Activated CD4-positive, CD25-positive, alpha-beta regulatory T cell treated with anti-CD3 and anti-CD28 coated beads, Interleukin-2, amount 50 U/mL, for 72 hours (primary cell): ENCODE data around the gene ADPRHL1.

Experiments
- DNase-seq: peaks from one replicate; pipeline ENCODE4 v3.0.0; 2021

The ADPRHL1 gene

GRCh38 chr13:113414335-113414734 lies 39.0 kb downstream of the ADPRHL1 start:
- no peak for DNase-seq

DNA sequence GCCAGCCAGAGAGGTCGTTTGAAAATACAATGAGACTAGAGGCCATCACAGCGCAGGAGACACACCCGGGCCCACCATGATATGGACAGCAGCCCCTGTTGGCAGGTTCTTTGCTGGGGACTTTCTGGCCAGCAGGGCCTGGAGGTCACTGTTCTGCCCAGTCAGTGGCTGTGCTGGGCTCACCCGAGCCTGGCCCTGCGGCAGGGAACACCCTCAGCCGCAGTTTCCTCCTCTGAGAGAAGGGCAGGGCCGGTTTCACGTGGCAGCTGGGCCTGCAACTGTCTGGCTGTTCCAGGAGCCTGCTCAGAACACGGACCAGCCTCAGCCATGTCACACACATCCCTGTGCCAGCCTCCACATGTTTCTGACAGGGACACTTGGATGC lies 39.4 kb downstream of the ADPRHL1 start:
- no peak for DNase-seq

DNA sequence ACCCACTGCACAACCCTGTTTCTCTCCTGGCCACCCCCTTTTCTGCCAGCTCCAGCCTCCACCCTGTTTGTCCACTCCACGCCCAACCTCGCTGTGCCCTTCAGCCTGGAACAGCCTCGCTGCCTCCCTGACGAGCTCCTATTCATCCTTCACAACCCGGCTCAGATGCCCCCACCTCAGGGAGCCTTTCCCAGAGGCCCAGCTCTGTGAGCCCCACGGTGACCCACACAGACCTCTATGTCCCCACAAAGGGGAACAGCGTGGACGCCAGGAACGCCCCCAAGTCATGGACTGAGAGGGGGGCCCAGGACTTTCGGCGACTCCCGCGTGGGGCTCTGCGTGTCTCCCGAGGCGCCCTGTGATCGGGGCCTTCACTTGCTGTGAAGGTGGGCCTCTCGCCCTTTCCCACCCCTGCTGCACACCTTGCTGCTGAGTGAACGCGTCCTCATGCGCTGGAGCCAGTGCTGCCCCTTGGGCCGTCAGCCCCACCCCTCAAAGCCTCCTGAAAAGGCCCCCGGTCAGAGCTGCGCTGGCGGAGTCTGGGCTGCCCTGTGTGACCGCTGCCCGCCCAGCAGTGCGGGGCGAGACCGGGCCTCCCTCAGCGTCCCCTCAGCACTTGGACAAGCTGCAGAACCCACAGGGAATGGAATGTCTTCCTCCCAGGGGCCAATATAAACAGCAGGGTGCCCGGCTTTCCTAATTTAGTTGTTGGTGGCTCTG lies 40.0 kb downstream of the ADPRHL1 start:
- no peak for DNase-seq

DNA sequence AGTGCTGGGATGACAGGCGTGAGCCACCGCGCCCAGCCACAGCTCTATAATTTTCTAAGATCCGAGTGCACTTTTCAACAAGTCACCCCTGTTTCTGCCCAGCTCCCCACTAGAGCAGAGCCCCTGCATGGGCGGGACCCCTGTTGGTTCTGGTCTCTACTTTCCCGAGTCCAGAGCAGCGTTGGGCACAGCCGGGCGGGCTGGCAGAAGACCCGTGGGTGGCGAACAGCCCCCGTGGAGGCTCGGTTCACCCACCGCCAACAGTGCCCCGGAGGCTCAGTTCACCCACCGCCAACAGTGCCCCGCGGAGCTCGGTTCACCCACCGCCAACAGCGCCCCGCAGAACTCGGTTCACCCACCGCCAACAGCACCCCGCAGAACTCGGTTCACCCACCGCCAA lies 40.8 kb downstream of the ADPRHL1 start:
- no peak for DNase-seq

DNA sequence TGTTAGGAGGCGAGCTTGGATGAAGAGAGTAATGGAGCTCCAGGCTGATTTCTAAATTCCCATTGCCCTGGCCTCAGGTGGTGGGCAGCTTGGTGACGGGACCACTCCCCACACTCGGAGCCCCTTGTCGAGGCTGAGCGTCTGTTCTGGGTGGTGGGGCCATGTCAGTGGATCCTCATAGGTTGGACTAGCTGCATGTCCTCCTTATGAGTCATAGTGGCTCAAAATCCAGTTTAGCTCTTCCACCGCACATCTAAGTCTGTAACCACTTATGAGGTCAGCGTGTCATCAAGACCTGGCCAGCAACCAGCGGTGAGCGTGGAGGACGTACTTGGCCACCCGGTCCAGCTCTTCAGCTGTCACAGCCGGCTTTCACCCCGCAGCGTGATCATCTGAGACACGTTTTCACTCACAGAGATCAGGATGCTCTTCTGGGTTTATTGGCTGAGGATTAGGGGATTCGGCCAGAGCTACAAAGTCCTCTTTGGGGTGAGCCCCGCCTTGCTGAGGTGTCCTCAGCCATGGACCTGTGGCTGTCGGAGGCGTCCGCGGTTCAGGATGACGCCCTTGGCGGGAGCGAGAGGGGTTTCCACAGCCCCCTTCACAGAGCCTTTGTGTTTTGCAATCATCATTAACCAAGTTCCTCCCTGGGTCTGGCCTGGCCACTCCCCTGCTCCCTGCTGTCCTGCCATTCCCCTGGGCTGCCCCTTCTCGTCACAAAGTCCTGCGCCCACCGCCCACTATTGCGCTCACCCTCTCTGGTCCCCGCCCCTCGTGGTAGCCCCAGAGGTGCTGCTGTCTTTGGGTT lies 41.9 kb downstream of the ADPRHL1 start:
- DNase-seq: no peak

DNA sequence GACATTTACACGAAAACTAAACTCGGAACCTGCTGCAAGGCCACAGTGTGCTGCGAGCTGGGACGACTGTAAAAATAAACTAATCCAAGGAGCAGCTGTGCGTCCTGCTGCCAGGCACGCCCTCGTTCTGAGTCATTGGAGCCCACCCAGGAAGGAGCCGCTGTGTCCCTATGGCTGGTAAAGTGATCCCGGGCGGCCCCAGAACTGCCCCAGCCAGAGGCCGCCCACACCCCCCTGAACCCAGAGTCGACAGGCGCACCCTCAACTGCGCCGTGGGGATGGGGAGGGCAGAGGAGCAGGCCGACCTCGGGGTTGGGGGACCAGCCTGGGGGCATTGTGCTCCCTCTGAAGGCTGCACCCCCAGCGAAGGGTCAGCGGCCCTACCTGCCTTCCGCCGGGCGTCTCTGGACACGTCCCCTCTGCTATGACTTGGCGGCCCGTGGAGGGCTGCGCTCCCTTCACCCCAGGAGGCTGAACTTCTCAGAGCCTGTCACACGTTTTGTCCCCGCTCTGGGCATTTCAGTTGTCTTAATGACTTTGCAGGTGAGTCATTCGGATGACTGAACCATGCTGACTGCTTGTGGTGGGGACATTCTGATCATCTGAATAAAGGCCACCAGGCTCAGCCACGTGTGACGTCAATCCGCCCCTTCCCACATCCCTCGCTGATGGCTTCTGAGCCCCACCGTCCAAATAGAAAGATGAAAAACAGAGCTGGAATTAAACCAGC lies 42.7 kb downstream of the ADPRHL1 start:
- no peak for DNase-seq

- DNase-seq: no peak
Observed at GRCh38 chr13:113408562-113408961, 44.7 kb downstream of the ADPRHL1 start.

DNA sequence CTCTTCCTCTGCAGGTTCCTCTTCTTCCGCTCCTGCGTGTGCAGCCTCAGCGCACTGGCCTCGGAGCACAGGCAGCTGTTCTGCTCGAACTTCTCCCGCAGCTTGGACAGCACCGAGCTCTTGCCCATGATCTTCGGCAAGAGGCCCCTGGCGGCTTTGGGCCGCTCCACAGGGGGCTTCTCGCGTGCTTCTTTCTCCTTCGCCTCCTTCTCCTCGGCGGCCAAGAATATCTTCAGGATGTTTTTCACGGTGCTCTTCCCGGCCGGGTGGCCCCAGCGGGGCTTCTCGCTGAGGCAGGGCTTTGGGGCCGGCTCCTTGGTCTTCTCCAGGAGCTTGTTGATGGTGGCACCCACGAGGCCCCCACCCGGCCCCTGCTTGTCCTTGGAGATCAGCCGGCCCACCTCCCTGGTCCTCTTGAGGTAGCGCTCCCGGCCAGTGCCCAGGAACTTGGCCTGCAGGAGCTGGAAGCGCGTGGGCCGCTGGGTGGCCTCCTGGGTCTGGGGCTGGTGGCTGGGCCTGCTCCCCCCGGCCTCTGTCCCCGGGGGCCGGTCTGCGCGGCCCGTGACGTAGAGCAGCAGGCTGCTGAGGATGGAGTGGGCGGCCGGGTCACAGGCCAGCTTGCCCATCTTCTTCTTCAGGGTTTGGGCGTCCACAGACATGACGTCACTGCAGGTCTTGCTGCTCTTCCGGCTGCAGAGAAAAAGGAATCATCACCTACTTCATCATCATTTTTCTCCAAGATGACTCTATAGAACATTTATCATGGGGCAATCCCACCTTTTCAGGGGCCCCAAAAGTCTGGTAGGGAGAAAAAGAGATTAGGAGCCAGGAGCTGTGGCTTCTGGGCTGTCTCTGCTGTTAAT lies 45.5 kb downstream of the ADPRHL1 start:
- DNase-seq: no peak

GRCh38 chr13:113407103-113407530 lies 46.2 kb downstream of the ADPRHL1 start:
- no peak for DNase-seq

- no peak for DNase-seq
Observed at GRCh38 chr13:113406321-113407102, 46.8 kb downstream of the ADPRHL1 start.

- no peak for DNase-seq
Observed at GRCh38 chr13:113405481-113406300, 47.6 kb downstream of the ADPRHL1 start.

GRCh38 chr13:113404723-113405471 lies 48.4 kb downstream of the ADPRHL1 start:
- DNase-seq: no peak

GRCh38 chr13:113404366-113404722 lies 48.9 kb downstream of the ADPRHL1 start:
- DNase-seq: no peak

DNA sequence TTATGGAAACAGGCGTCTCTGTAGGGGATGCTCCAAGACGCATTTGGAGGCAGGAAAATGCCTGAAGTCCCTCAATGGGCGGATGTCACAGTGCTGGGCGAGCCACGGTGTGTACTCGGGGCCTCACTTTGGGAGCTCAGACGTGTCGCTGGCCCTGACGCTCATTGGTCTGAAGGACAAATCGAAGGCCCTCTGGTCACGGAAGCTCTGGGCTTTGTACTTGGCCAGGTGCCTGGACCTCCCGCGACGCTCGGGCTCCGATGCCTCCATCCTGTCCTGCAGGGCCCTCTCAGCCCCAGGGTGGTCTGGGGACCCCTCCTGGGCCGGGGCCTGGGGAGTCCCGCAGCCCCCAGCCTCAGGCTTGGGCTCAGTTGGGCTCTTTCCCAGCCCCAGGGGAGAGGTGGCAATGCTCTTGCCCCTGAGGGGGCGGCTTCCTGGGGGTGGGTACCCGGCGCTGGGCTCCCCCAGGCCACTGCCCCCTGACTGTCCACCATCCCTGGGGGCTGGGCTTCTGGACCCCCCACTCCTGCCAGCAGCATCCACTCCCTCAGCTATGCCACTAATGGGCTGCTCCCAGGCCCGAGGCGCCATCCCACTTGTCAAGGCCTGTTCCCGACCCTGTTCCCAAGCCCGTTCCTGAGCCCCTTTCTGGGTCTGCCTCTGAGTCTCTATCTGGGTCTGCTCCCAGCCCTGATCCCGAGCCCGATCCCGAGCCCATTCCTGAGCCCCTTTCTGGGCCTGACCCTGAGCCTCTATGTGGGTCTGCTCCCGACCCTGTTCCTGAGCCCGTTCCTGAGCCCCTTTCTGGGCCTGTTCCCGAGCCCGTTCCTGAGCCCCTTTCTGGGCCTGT lies 49.8 kb downstream of the ADPRHL1 start:
- no peak for DNase-seq

GRCh38 chr13:113402471-113403254 lies 50.6 kb downstream of the ADPRHL1 start:
- DNase-seq: no peak

DNA sequence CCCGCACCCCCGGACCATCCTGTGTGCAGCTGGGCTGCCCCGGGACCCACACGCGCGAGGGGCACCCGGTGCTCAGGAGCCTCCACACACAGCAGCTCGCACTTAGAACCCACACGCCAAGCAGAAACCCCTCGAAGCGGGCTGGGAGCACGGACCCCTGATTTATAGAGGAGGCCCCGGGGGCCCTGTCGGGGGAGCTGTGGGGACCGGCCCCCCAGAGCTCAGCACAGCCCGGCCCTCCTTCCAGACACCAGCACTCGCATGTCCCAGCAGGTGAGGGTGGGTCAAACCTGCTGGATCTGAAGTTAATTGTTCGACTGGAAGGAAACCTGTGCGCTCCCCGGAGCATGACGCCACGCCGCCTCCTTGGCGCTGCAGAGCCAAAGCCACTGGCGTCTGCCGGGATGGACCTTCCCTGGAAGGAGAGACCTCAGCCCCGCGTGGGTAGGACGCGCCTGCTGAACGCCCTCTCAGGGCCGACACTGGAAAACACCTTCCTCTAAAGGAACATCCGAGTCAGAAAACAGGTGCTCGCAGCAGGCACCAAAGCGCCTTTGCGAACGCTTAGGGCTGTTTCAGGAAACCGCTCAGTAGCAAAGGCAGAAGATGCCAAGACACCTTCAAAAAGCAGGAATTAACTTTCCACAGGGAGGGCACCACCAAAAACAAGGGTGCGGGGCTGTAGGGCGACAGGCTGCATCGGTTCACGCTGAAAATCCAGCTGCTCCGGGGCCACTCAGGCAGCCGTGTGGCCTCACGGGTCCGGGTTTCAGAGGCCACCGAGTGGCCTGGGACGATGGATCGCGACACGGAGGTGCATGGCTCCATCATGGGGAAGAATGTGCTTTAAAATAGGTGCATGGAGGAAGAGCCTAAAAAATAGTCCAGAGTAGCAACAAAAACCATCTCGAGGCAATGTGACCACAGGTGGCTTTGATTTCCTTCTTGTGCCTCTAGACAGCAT lies 51.6 kb downstream of the ADPRHL1 start:
- DNase-seq: no peak
